PC-3 (cell line): ENCODE data around the gene VPS37B. TPM values are rescaled to one million over a fixed set of nuclear protein-coding genes. Genes with fewer than 3 reads are reported as not detected.

ENCODE experiments used
- ATAC-seq: fragments of 200-7000 bp; cut with Tn5 transposase; 2 replicates; pipeline ENCODE4 v1.9.1; 2020; ENCODE audit warnings: mild to moderate bottlenecking, moderate library complexity
- BruUV-seq: library from RNA; stranded (reverse); fragments of 400-500 nt; replicated peaks from 2 replicates; lab custom pipeline; 2021; lab: Mats Ljungman, UMichigan
- CTCF ChIA-PET: fragments of 300-600 bp; sonication (Branson Sonifier 250); formaldehyde crosslinking; loops from one replicate; lab custom pipeline; 2022; ENCODE audit warnings: antibody characterized with exemption; lab: Charles Lee
- POLR2A ChIA-PET: fragments of 300-600 bp; sonication (Branson Sonifier 250); formaldehyde crosslinking; loops from one replicate; lab custom pipeline; 2022; ENCODE audit warnings: antibody characterized with exemption; ENCODE audit not compliant: unreplicated experiment; lab: Charles Lee
- DNase-seq: peaks from one replicate; pipeline ENCODE4 v3.0.0-alpha.2; 2015
- H2AFZ ChIP-seq: fragments of 300-600 bp; sonication (generic); 2 replicates; pipeline ENCODE4 v1.6.0; 2016; ENCODE audit warnings: antibody characterized with exemption, low read length
- H3F3A ChIP-seq: fragments of 300-600 bp; sonication (generic); one replicate; pipeline ENCODE4 v1.6.0; 2017; ENCODE audit warnings: antibody characterized with exemption, low read length, control low read depth, mild to moderate bottlenecking; ENCODE audit not compliant: unreplicated experiment
- H3K27ac ChIP-seq: fragments of 300-600 bp; sonication (generic); 2 replicates; pipeline ENCODE4 v1.5.1; 2016; ENCODE audit warnings: mild to moderate bottlenecking, low read length
- H3K27me3 ChIP-seq: fragments of 300-600 bp; sonication (generic); 2 replicates; pipeline ENCODE4 v1.6.1; 2016; ENCODE audit warnings: low read length, mixed read lengths
- H3K36me3 ChIP-seq: fragments of 300-600 bp; sonication (generic); 2 replicates; pipeline ENCODE4 v1.6.1; 2016; ENCODE audit warnings: low read depth, mixed run types, low read length, mixed read lengths
- H3K4me1 ChIP-seq: fragments of 300-600 bp; sonication (generic); 2 replicates; pipeline ENCODE4 v1.5.1; 2016; ENCODE audit warnings: low read length; ENCODE audit not compliant: insufficient read depth
- H3K4me2 ChIP-seq: fragments of 300-600 bp; sonication (generic); 2 replicates; pipeline ENCODE4 v1.6.0; 2016; ENCODE audit warnings: low read length
- H3K4me3 ChIP-seq: fragments of 300-600 bp; sonication (generic); 2 replicates; pipeline ENCODE4 v1.5.1; 2016; ENCODE audit warnings: mild to moderate bottlenecking, low read length, mixed read lengths
- H3K79me2 ChIP-seq: fragments of 300-600 bp; sonication (generic); 2 replicates; pipeline ENCODE4 v1.6.1; 2017; ENCODE audit warnings: low read length, mixed read lengths
- H3K9ac ChIP-seq: fragments of 300-600 bp; sonication (generic); 2 replicates; pipeline ENCODE4 v1.6.0; 2016; ENCODE audit warnings: mild to moderate bottlenecking, low read length
- H3K9me2 ChIP-seq: fragments of 300-600 bp; sonication (generic); replicated peaks from 2 replicates; pipeline ENCODE4 v1.6.1; 2016; ENCODE audit warnings: mixed run types, low read length, mixed read lengths
- H3K9me3 ChIP-seq: fragments of 300-600 bp; sonication (generic); 2 replicates; pipeline ENCODE4 v1.6.1; 2016; ENCODE audit warnings: low read length, mixed read lengths
- H4K20me1 ChIP-seq: fragments of 300-600 bp; sonication (generic); 2 replicates; pipeline ENCODE4 v1.6.1; 2016; ENCODE audit warnings: low read length, mixed read lengths
- CTCF ChIP-seq: fragments of 300-600 bp; sonication (generic); conservative IDR thresholded peaks from 2 replicates; pipeline ENCODE4 v1.5.1; 2017; ENCODE audit warnings: antibody characterized with exemption, low read depth, mild to moderate bottlenecking, low read length
- EZH2 ChIP-seq: fragments of 300-600 bp; sonication (generic); IDR thresholded peaks from one replicate; pipeline ENCODE4 v1.6.1; 2017; ENCODE audit warnings: antibody characterized with exemption, mild to moderate bottlenecking, low read length; ENCODE audit not compliant: unreplicated experiment
- EZH2phosphoT487 ChIP-seq: fragments of 300-600 bp; sonication (generic); IDR thresholded peaks from 2 replicates; pipeline ENCODE4 v1.6.1; 2018; ENCODE audit warnings: mild to moderate bottlenecking, antibody characterized with exemption, low read length, borderline replicate concordance
- intact Hi-C: fragments of 100-400 bp; cut with micrococcal nuclease; formaldehyde crosslinking; loops from 2 replicates; pipeline ENCODE4 v1.9.0; 2023
- total RNA-seq: library from RNA; depleted of rRNA; stranded (reverse); fragments of >200 nt; gene quantifications from 2 replicates; pipeline ENCODE4 v1.2.3, GENCODE V29; 2014

VPS37B gene
- total RNA-seq, 1 experiment from 2014 or later: 74.3 TPM

- no peak overlapping the region for H3K27ac ChIP-seq
- intact Hi-C loops: no loop called here
- CTCF ChIA-PET: no interaction called here
- no peaks in the 10 kb centered on the region for H3K9me2 ChIP-seq
- no peaks in the 10 kb centered on the region for H3K9me3 ChIP-seq
- DNase-seq (no peak), ATAC-seq (no peak)
- POLR2A ChIA-PET: no interaction called here
- H3K4me2 ChIP-seq: no peak overlapping the region
- no TSS peak for BruUV-seq
- H3K79me2 ChIP-seq: no peaks in the 10 kb centered on the region
- no peaks in the 10 kb centered on the region; the same call in 1 of the 2 replicates for H3K36me3 ChIP-seq
- H2AFZ ChIP-seq: no peak overlapping the region
- no peak overlapping the region for H3K4me3 ChIP-seq
- H3K27me3 ChIP-seq: no peaks in the 10 kb centered on the region
- H4K20me1 ChIP-seq: no peaks in the 10 kb centered on the region
- peaks cover 31% of the 10 kb centered on the region for H3K4me1 ChIP-seq
- no peak overlapping the region for H3K9ac ChIP-seq
- H3F3A ChIP-seq: no peaks in the 10 kb centered on the region
- TF ChIP-seq CTCF (no peak), EZH2 (no peak), EZH2phosphoT487 (no peak)
Observed at GRCh38 chr12:122939125-122939524, 43.2 kb upstream of the VPS37B start.

- no peaks in the 10 kb centered on the region for H3K79me2 ChIP-seq
- H3K9me3 ChIP-seq: no peaks in the 10 kb centered on the region
- no peaks in the 10 kb centered on the region for H4K20me1 ChIP-seq
- no TSS peak for BruUV-seq
- H3K36me3 ChIP-seq: no peaks in the 10 kb centered on the region; the same call in 1 of the 2 replicates
- no peak overlapping the region for H2AFZ ChIP-seq
- POLR2A ChIA-PET: no interaction called here
- CTCF ChIA-PET: no interaction called here
- no peaks in the 10 kb centered on the region for H3K27me3 ChIP-seq
- peaks cover 17% of the 10 kb centered on the region for H3K4me1 ChIP-seq
- no peaks in the 10 kb centered on the region for H3F3A ChIP-seq
- no peak overlapping the region for H3K9ac ChIP-seq
- TF ChIP-seq EZH2 (no peak), EZH2phosphoT487 (no peak), CTCF (no peak)
- DNase-seq (no peak), ATAC-seq (no peak)
- intact Hi-C loops: no loop called here
- no peaks in the 10 kb centered on the region for H3K9me2 ChIP-seq
- H3K4me3 ChIP-seq: no peak overlapping the region
- H3K27ac ChIP-seq: no peak overlapping the region
- H3K4me2 ChIP-seq: no peak overlapping the region
Observed at GRCh38 chr12:122937622-122938091, 41.7 kb upstream of the VPS37B start.

- no peaks in the 10 kb centered on the region for H3F3A ChIP-seq
- no peaks in the 10 kb centered on the region for H3K27me3 ChIP-seq
- ATAC-seq: no peak
- POLR2A ChIA-PET: no interaction called here
- no peaks in the 10 kb centered on the region for H4K20me1 ChIP-seq
- H3K9me2 ChIP-seq: no peaks in the 10 kb centered on the region
- H3K27ac ChIP-seq: no peak overlapping the region
- H3K36me3 ChIP-seq: no peaks in the 10 kb centered on the region; the same call in 1 of the 2 replicates
- no TSS peak for BruUV-seq
- TF ChIP-seq CTCF: no peak
- no peak for TF ChIP-seq EZH2phosphoT487
- no peak for TF ChIP-seq EZH2
- H2AFZ ChIP-seq: no peak overlapping the region
- no peaks in the 10 kb centered on the region for H3K79me2 ChIP-seq
- H3K4me1 ChIP-seq: no peaks in the 10 kb centered on the region
- H3K9ac ChIP-seq: no peak overlapping the region
- CTCF ChIA-PET: no interaction called here
- H3K4me2 ChIP-seq: no peak overlapping the region
- H3K9me3 ChIP-seq: no peaks in the 10 kb centered on the region
- DNase-seq: no peak
- no peak overlapping the region for H3K4me3 ChIP-seq
- intact Hi-C loops: no loop called here
Observed at GRCh38 chr12:122935318-122935717, 39.4 kb upstream of the VPS37B start.
